ENCODE data around the gene FGF14. TPM values are rescaled to one million over a fixed set of nuclear protein-coding genes. Genes with fewer than 3 reads are reported as not detected.

The FGF14 gene
- total and polyA plus RNA-seq, 2 donors (not counting 3 experiments of a cell fraction or from before 2014, with no cell fraction given), result not detected

- BruUV-seq (replicated peaks), result no TSS peak
- Histone ChIP-seq H3K9me3 (replicated peaks; ENCODE audit: control insufficient read depth, insufficient read depth, low read length) (no peaks in the 10 kb centered on the region), H3K79me2 (ENCODE audit: control insufficient read depth, insufficient read depth, low read length) (no peaks in the 10 kb centered on the region), H3K4me3 (replicated peaks in 1 of 3; ENCODE audit: insufficient read depth in 1 of 3, low read depth in 1 of 3, low read length in 3 of 3) (no peak overlapping the region), H3K36me3 (ENCODE audit: control insufficient read depth in 2 of 2, extremely low read depth in 1 of 2, insufficient read depth in 2 of 2, low read length in 2 of 2) (no peaks in the 10 kb centered on the region), H3K4me1 (ENCODE audit: control insufficient read depth, extremely low read depth, insufficient read depth, low read length) (no peaks in the 10 kb centered on the region), H3K27me3 (ENCODE audit: control insufficient read depth in 2 of 2, insufficient read depth in 2 of 2, low read length in 2 of 2) (no peaks in the 10 kb centered on the region), H3K9me1 (replicated peaks; ENCODE audit: control insufficient read depth, extremely low read depth, insufficient read depth, low read length) (no peaks in the 10 kb centered on the region), H3K9ac (replicated peaks; ENCODE audit: extremely low read depth, insufficient read depth, low read length) (no peak overlapping the region), H3K4me2 (ENCODE audit: insufficient read depth, low read length) (no peak overlapping the region), H3K27ac (ENCODE audit: insufficient read depth, low read depth, low read length) (no peak overlapping the region), H4K20me1 (replicated peaks; ENCODE audit: control insufficient read depth, extremely low read depth, insufficient read depth, low read length) (no peaks in the 10 kb centered on the region), H2AFZ (ENCODE audit: low read depth, low read length) (no peak overlapping the region)
- no peak for TF ChIP-seq MAX (IDR thresholded peaks at IDR 0.05; ENCODE audit: insufficient read depth, insufficient read length)
- TF ChIP-seq MYC (IDR thresholded peaks at IDR 0.05; ENCODE audit: low read depth, low read length), result no peak
- TF ChIP-seq EZH2 (IDR thresholded peaks at IDR 0.05; ENCODE audit: borderline replicate concordance, low read depth, low read length, severe bottlenecking), result no peak
- no peak for TF ChIP-seq JUN (IDR thresholded peaks at IDR 0.05; ENCODE audit: borderline replicate concordance, insufficient read depth, insufficient read length, low read depth)
- TF ChIP-seq CTCF (IDR thresholded peaks at IDR 0.05; ENCODE audit: extremely low read depth in 1 of 2, insufficient read depth in 1 of 2, low read depth in 1 of 2, low read length in 2 of 2), result no peak
- TF ChIP-seq GATA2 (IDR thresholded peaks at IDR 0.05; ENCODE audit: insufficient read depth, insufficient read length, low read depth, low read length), result no peak
- no peak for TF ChIP-seq FOS (IDR thresholded peaks at IDR 0.05; ENCODE audit: borderline replicate concordance, insufficient read depth, low read length)
- TF ChIP-seq POLR2AphosphoS5 (IDR thresholded peaks at IDR 0.05; ENCODE audit: insufficient read depth, low read depth, low read length), result no peak
- no peak for TF ChIP-seq POLR2A (IDR thresholded peaks at IDR 0.05; ENCODE audit: low read depth, low read length)
- intact Hi-C loops (cut with micrococcal nuclease), result no loop called here
- dilution Hi-C loops (cut with MboI; ENCODE audit: extremely low pct_ligation_motif_present, low sequenced_read_pairs), result no loop called here
- ChIA-PET CTCF (no interaction called here), POLR2A (no interaction called here)
- no peak for DNase-seq (ENCODE audit: low read depth, low spot score)
- no peak for FAIRE-seq
These were observed 470.7 kb downstream of the FGF14 start for GRCh38 chr13:101931186-101931585.
